Osteocyte (in vitro differentiated cells): Measurements from ENCODE around the gene CENPO. TPM values are rescaled to one million over a fixed set of nuclear protein-coding genes. Genes with fewer than 3 reads are reported as not detected.

Experiments
- DNase-seq: peaks from one replicate; pipeline ENCODE4 v3.0.0; 2021; ENCODE audit warnings: mixed read lengths; ENCODE audit not compliant: unreplicated experiment; ENCODE audit errors: extremely low spot score
- H3K27ac Mint-ChIP-seq: one replicate; pipeline ENCODE4 v1.8.0; 2021; ENCODE audit warnings: mild to moderate bottlenecking, mixed read lengths; ENCODE audit not compliant: unreplicated experiment
- H3K27me3 Mint-ChIP-seq: one replicate; pipeline ENCODE4 v1.8.0; 2021; ENCODE audit warnings: mixed read lengths; ENCODE audit not compliant: unreplicated experiment
- H3K36me3 Mint-ChIP-seq: one replicate; pipeline ENCODE4 v1.8.0; 2021; ENCODE audit warnings: mixed read lengths; ENCODE audit not compliant: unreplicated experiment
- H3K4me1 Mint-ChIP-seq: one replicate; pipeline ENCODE4 v1.8.0; 2021; ENCODE audit warnings: mixed read lengths; ENCODE audit not compliant: unreplicated experiment
- H3K4me3 Mint-ChIP-seq: one replicate; pipeline ENCODE4 v1.8.0; 2021; ENCODE audit warnings: mild to moderate bottlenecking, moderate library complexity, mixed read lengths; ENCODE audit not compliant: unreplicated experiment
- H3K9me3 Mint-ChIP-seq: one replicate; pipeline ENCODE4 v1.8.0; 2021; ENCODE audit warnings: mixed read lengths; ENCODE audit not compliant: unreplicated experiment
- CTCF ChIP-seq: fragments of 200-600 bp; sonication (generic); IDR thresholded peaks from 2 replicates; pipeline ENCODE4 v1.5.0; 2021; ENCODE audit warnings: antibody characterized with exemption, mild to moderate bottlenecking, moderate library complexity
- total RNA-seq: library from RNA; stranded (reverse); gene quantifications from 2 replicates; pipeline ENCODE4 v1.2.1, GENCODE V29; 2021

The CENPO gene
- total RNA-seq, 1 donor from 2014 or later = 12.8 TPM

GRCh38 chr2:24852026-24852425 is 58.8 kb downstream of the CENPO start:
- no peaks in the 10 kb centered on the region for H3K9me3 Mint-ChIP-seq
- no peak overlapping the region for H3K27ac Mint-ChIP-seq
- H3K4me3 Mint-ChIP-seq = no peak overlapping the region
- no peak for TF ChIP-seq CTCF
- H3K27me3 Mint-ChIP-seq = no peaks in the 10 kb centered on the region
- no peaks in the 10 kb centered on the region for H3K36me3 Mint-ChIP-seq
- no peak for DNase-seq
- H3K4me1 Mint-ChIP-seq = peaks cover 51% of the 10 kb centered on the region

- no peak overlapping the region for H3K4me3 Mint-ChIP-seq
- TF ChIP-seq CTCF = no peak
- H3K4me1 Mint-ChIP-seq = peaks cover 52% of the 10 kb centered on the region
- no peak for DNase-seq
- H3K27me3 Mint-ChIP-seq = no peaks in the 10 kb centered on the region
- no peaks in the 10 kb centered on the region for H3K36me3 Mint-ChIP-seq
- H3K27ac Mint-ChIP-seq = no peak overlapping the region
- H3K9me3 Mint-ChIP-seq = no peaks in the 10 kb centered on the region
These were observed 59.3 kb downstream of the CENPO start for GRCh38 chr2:24852431-24853020.

- no peak overlapping the region for H3K27ac Mint-ChIP-seq
- no peak overlapping the region for H3K4me3 Mint-ChIP-seq
- no peak for TF ChIP-seq CTCF
- H3K27me3 Mint-ChIP-seq = no peaks in the 10 kb centered on the region
- H3K9me3 Mint-ChIP-seq = no peaks in the 10 kb centered on the region
- no peaks in the 10 kb centered on the region for H3K36me3 Mint-ChIP-seq
- peaks cover 56% of the 10 kb centered on the region for H3K4me1 Mint-ChIP-seq
- DNase-seq = no peak
These were observed 59.8 kb downstream of the CENPO start for GRCh38 chr2:24853046-24853445.

GRCh38 chr2:24853996-24854395 is 60.8 kb downstream of the CENPO start:
- no peak for DNase-seq

More at GRCh38 chr2:24853996-24854395, 60.8 kb downstream of the CENPO start:
- Mint-ChIP-seq H3K27me3 (no peaks in the 10 kb centered on the region), H3K4me1 (peaks cover 60% of the 10 kb centered on the region), H3K27ac (peak overlapping the region; percentile 93), H3K9me3 (no peaks in the 10 kb centered on the region), H3K4me3 (no peak overlapping the region), H3K36me3 (no peaks in the 10 kb centered on the region)
- no peak for TF ChIP-seq CTCF
